ENCODE measurements around the gene SLC24A1.

SLC24A1 gene

DNA sequence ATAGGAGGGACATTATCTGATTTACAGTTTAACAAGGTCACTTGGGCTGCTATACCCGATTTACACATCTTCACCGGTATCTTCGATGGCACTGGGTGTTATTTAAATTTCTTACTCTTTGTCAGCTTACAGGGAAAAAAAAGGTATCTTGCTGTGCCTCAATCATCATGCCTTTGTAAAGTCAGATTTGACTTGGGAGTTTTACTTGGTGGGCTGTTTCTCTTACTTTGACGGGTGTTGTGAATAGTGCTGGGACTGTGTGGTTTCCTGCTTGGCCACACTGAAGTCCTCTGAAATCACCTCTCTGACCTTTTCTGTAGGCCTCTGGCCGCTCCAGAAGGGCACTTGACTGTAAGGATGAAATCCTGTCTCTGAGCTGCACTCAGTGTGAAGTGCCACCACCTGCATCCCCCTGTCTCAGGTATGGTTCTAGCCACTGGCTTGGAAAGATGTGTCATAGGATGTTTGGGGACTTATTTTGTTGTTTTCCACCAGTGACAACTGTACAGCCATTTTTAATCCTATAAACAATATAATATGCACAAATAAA, 3.1 kb upstream of the SLC24A1 start:
- no peak for DNase-seq (ENCODE audit: low read depth)

DNA sequence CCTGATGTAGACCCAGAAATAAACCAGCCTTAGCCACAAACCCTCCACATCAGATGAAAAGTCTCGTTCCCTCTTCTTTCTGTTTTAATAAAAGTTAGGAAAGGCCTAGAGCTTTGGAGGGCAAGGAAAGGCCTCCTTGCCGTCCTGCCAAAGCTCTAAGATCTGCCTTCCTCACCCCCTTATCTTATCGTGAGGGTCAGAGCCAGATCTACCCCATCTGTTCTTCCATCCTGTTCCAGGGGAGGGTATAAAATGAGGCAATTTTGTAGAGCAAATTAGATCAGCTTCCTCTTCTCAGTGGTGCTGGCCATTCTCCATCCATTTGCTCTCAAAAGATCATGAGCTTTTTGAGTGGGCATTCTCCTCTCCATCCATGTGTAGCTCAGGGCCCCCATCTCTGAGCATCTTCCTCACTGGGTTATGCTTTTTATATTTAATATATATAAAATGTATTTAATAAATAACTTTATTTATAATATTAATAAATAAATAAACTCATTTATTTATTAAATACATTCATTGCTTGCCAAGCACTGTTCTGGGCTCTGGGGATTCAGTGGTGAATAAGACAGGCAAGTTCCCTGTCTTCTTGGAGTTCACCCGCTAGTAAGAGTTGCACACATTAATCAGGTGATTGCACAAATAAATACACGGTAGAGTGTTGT, 2.0 kb upstream of the SLC24A1 start:
- no peak for DNase-seq (ENCODE audit: low read depth)

DNA sequence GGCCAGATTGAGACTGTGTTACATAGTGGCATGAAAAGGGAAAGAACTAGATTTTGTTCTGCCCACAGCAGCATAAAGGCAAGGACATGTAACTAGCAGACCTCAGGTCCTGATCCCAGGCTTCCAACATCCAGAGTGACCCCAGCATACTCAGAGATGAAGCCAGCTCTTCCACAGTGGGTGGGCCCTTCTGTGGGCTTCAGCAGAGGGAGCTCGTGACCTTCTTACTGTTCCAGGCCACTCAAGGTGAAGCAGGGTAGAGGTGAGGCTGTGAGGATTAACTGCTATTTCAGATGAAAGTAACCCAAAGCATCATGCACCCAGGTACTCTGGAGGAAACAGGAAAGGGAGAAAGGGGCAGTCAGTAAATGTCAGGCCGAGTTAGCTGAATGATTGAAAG, 905 bp upstream of the SLC24A1 start:
- no peak for DNase-seq (ENCODE audit: low read depth)

DNA sequence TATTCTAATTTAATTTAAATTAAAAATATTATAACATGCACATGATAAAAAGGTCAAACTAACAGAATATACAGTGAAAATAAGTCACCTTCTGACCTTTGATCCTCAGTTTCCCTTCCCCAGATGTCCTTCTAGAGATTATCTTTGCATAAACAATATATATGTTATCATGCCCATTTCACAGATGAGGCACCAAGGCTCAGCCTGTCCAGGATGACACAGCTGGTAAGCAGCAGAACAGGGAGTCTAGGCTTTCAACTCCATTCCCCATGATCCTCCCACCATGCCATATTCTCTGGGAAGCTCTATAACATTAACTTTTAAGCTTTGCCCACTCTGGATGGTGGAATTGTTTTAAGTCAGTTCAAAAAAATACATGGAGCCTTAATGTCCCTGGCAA, 1.4 kb downstream of the SLC24A1 start:
- no peak for DNase-seq (ENCODE audit: low read depth)

GRCh38 chr15:65626856-65627255, 5.1 kb downstream of the SLC24A1 start:
- DNase-seq (ENCODE audit: low read depth) = no peak

GRCh38 chr15:65629548-65629947, 7.8 kb downstream of the SLC24A1 start:
- no peak for DNase-seq (ENCODE audit: low read depth)

DNA sequence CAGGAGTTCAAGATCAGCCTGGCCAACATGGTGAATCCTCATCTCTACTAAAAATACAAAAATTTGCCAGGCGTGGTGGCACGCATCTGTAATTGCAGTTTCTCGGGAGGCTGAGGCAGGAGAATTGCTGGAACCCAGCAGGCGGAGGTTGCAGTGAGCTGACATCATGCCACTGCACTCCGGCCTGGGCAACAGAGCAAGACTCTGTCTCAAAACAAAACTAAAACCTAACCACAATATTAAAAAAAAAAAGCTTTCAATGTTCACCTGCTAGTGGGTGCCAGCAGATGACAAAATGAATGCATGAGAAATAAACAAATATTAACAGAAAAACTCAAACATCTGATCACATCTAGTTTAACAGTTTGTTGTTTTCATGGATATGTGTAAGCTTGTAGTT, 9.0 kb downstream of the SLC24A1 start:
- no peak for DNase-seq (ENCODE audit: low read depth)

DNA sequence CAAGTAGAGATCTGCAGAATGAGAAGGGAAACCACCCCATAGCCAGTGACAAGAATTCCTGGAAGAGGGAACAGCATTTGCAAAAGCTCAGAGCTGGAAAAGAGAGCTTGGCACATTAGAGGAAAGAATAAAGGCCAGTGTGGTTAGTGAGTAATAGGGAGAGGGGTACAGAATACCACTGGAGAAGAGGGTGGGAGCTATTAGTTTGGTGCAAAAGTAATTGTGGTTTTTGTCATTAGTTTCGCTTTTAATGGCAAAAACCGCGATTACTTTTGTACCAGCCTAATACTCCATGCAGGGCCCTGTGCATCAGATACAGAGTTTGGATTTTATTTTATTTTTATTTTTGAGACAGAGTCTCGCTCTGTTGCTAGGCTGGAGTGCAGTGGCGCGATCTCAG, 9.8 kb downstream of the SLC24A1 start:
- no peak for DNase-seq (ENCODE audit: low read depth)

GRCh38 chr15:65632780-65633375, 11.1 kb downstream of the SLC24A1 start:
- DNase-seq (ENCODE audit: low read depth) = no peak

- no peak for DNase-seq (ENCODE audit: low read depth)
Observed at GRCh38 chr15:65633752-65634151, 12.0 kb downstream of the SLC24A1 start.

- DNase-seq (ENCODE audit: low read depth) = no peak
Observed at GRCh38 chr15:65634356-65634755, 12.6 kb downstream of the SLC24A1 start.

- DNase-seq (ENCODE audit: low read depth) = no peak
Observed at GRCh38 chr15:65638109-65638508, 16.4 kb downstream of the SLC24A1 start.

GRCh38 chr15:65638681-65639089, 16.9 kb downstream of the SLC24A1 start:
- no peak for DNase-seq (ENCODE audit: low read depth)

DNA sequence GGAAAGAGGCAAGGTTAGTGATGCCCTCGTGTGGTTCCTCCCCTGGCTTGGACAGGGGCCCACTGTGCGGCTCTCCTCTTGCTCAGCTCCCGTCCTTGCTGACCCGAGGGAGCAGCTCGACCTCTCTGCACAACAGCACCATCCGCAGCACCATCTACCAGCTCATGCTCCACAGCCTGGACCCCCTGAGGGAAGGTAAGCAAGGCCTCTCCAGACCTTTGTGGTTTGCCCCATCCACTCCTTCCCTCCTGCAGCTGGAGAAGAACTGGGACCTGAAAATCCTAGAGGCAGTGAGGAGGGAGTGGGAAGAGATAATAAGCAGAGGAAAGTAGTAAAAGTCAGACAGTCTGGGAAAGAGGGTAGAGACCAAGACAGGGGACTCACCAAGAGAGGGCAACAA, 17.8 kb downstream of the SLC24A1 start:
- DNase-seq (ENCODE audit: low read depth) = no peak

- no peak for DNase-seq (ENCODE audit: low read depth)
Observed at GRCh38 chr15:65641768-65642475, 20.2 kb downstream of the SLC24A1 start.

DNA sequence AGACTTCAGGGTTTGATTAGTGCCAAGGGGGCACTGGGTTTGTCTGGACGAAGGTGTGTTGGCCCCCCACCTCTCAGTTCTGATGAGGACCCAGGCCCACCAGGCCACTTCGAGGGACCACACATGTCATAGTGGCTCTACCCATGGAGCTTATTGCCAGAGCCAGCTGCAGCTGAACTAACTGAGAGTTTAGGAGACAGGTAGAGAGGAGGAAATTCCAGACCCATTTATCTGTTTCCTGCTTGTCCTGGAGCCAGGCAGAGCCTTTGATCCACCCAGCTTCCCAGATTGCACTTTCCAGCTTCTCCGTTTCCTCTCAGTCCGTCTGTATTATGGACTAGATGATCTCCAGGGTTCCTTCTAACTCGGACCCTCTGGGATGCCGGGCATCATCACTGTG, 20.9 kb downstream of the SLC24A1 start:
- DNase-seq (ENCODE audit: low read depth) = no peak

DNA sequence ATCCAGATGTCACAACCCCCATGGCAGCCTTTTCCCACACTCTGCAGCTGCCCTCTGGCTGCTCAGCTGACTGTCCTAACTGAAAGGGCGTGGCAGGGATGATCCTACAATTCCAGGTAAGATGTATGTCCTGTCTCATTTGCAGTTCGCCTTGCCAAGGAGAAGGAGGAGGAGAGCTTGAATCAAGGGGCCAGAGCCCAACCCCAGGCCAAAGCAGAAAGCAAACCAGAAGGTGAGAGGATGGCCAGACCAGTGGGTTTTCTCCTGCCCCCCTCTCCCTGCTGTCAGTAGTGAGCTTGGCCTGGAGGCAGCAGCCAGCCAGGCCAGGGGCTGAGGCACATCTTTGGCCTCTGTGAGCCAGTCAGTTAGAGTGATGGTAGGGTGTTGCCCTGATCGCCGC, 22.5 kb downstream of the SLC24A1 start:
- DNase-seq (ENCODE audit: low read depth) = no peak

- no peak for DNase-seq (ENCODE audit: low read depth)
Observed at GRCh38 chr15:65645392-65645791, 23.7 kb downstream of the SLC24A1 start.

DNA sequence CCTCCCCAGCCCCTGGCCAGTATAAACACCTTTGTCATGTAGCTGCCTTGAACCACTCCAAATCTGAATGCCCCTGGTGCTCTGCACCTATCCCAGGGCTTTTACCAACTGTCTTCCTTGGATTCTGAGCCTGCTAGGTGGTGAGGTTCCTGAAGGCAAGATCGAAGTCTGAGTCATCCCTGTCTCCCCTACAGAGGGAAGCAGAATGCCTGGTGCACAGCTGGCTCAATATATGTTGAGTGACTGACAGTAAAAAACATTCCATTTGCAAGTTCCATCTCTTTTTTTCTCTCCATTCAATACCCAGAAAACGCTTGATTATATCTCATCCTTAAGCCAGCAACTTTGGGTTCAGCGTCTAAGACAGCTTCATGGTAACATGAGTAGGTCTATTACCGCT, 24.7 kb downstream of the SLC24A1 start:
- DNase-seq (ENCODE audit: low read depth) = no peak

- no peak for DNase-seq (ENCODE audit: low read depth)
Observed at GRCh38 chr15:65650312-65651041, 28.7 kb downstream of the SLC24A1 start.

DNA sequence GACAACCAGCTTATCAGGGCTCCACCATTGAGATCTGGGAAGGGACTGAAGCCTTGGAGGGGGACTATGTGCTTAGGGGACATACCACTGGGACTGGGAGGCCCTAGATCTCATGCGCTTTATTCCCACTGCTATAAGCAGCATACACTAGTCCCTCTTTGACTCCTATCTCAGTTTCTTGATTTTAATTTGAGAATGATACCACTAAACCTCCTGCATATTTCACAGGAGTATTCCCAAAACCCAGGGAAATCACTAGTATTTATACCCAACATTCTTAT, 29.2 kb downstream of the SLC24A1 start:
- no peak for DNase-seq (ENCODE audit: low read depth)

DNA sequence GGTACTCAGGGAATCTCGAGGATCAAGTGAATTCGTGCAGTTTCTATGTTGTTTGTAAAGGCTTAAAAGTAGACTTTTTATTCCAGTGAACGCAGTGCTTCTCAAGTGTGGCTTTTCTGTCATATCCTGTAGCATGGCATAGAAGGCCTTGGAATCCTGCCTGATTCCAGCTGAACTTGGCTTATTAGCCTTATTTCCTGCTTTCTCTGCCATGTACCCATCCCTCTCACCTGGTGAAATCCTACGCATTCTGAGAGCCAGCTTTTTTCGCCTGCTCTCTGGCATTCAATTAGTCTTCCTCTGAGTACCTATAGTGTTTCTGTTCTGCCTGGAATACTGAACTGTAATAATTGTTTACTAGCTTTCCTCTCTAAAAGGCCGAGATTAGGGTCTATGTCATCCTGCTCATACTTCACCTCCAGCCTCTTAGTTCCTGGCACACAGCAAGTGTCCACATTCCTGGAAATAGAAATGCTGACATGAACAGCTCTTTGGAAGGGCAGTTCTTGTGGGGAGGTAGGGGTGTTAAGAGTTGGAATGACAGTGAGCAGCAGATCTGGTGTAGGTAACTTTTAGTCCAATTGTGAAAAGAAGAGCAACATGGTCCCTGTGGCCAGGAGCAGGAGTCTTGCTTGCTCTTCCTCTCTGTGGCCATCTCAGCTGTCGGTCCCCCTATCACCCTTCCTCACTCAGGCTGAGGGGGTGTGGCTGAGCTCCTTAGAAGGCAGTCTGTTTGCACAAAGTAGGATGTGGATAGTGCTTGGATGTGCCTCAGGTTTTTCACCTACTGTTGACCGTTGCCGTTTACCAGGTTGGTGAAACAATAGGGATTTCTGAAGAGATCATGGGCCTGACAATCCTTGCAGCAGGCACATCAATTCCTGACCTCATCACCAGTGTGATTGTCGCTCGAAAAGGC, 30.4 kb downstream of the SLC24A1 start:
- DNase-seq (ENCODE audit: low read depth) = no peak
